ENCODE data around the gene HIVEP3. TPM values are rescaled to one million over a fixed set of nuclear protein-coding genes. Genes with fewer than 3 reads are reported as not detected.

The HIVEP3 gene
- total RNA-seq, 3 donors from 2014 or later, result 107 to 117 (median 114) TPM

GRCh38 chr1:41806472-41807155, 112.1 kb downstream of the HIVEP3 start:
- Mint-ChIP-seq H3K27me3 (ENCODE audit: low read depth) (no peaks in the 10 kb centered on the region), H3K4me1 (ENCODE audit: low read depth) (peaks cover 95% of the 10 kb centered on the region), H3K4me3 (peak overlapping the region; percentile 69)

GRCh38 chr1:41805771-41806471, 112.8 kb downstream of the HIVEP3 start:
- H3K36me3 Mint-ChIP-seq (ENCODE audit: insufficient read depth), result no peaks in the 10 kb centered on the region
- DNase-seq (peak; percentile 50), ATAC-seq (peak; percentile 65 to 66)
- peaks cover 4% of the 10 kb centered on the region for H3K9me3 Mint-ChIP-seq
- peak overlapping the region; percentile 69 for H3K4me3 Mint-ChIP-seq
- H3K4me1 Mint-ChIP-seq (ENCODE audit: low read depth), result peaks cover 94% of the 10 kb centered on the region
- H3K27me3 Mint-ChIP-seq (ENCODE audit: low read depth), result no peaks in the 10 kb centered on the region

More at GRCh38 chr1:41806472-41807155, 112.1 kb downstream of the HIVEP3 start:
- DNase-seq, result peak; percentile 70
- Mint-ChIP-seq H3K9me3 (peaks cover 4% of the 10 kb centered on the region), H3K36me3 (ENCODE audit: insufficient read depth) (no peaks in the 10 kb centered on the region)
- ATAC-seq, result peak; percentile 44 to 47

- Mint-ChIP-seq H3K4me1 (ENCODE audit: low read depth) (peaks cover 94% of the 10 kb centered on the region), H3K27me3 (ENCODE audit: low read depth) (no peaks in the 10 kb centered on the region), H3K4me3 (peak overlapping the region; percentile 25), H3K36me3 (ENCODE audit: insufficient read depth) (peaks cover 3% of the 10 kb centered on the region), H3K9me3 (peaks cover 2% of the 10 kb centered on the region)
- DNase-seq (peak; percentile 14), ATAC-seq (no peak)
These were observed 114.5 kb downstream of the HIVEP3 start for GRCh38 chr1:41804176-41804575.

GRCh38 chr1:41803656-41804055, 115.1 kb downstream of the HIVEP3 start:
- peaks cover 94% of the 10 kb centered on the region for H3K4me1 Mint-ChIP-seq (ENCODE audit: low read depth)
- H3K4me3 Mint-ChIP-seq, result no peak overlapping the region
- H3K36me3 Mint-ChIP-seq (ENCODE audit: insufficient read depth), result peaks cover 5% of the 10 kb centered on the region
- no peaks in the 10 kb centered on the region for H3K27me3 Mint-ChIP-seq (ENCODE audit: low read depth)
- ATAC-seq (no peak), DNase-seq (no peak)
- H3K9me3 Mint-ChIP-seq, result peaks cover 3% of the 10 kb centered on the region

GRCh38 chr1:41802532-41803501, 115.9 kb downstream of the HIVEP3 start:
- Mint-ChIP-seq H3K9me3 (peaks cover 3% of the 10 kb centered on the region), H3K4me3 (no peak overlapping the region), H3K36me3 (ENCODE audit: insufficient read depth) (peaks cover 5% of the 10 kb centered on the region), H3K4me1 (ENCODE audit: low read depth) (peaks cover 86% of the 10 kb centered on the region), H3K27me3 (ENCODE audit: low read depth) (no peaks in the 10 kb centered on the region)
- ATAC-seq, result no peak
- no peak for DNase-seq

- H3K9me3 Mint-ChIP-seq, result peaks cover 3% of the 10 kb centered on the region
- H3K27me3 Mint-ChIP-seq (ENCODE audit: low read depth), result no peaks in the 10 kb centered on the region
- H3K36me3 Mint-ChIP-seq (ENCODE audit: insufficient read depth), result peaks cover 5% of the 10 kb centered on the region
- no peak overlapping the region for H3K4me3 Mint-ChIP-seq
- ATAC-seq, result peak; percentile 67 to 79
- H3K4me1 Mint-ChIP-seq (ENCODE audit: low read depth), result peaks cover 64% of the 10 kb centered on the region
- no peak for DNase-seq
These were observed 118.4 kb downstream of the HIVEP3 start for GRCh38 chr1:41800311-41800829.

- Mint-ChIP-seq H3K4me1 (ENCODE audit: low read depth) (peaks cover 62% of the 10 kb centered on the region), H3K9me3 (peaks cover 3% of the 10 kb centered on the region), H3K36me3 (ENCODE audit: insufficient read depth) (peaks cover 5% of the 10 kb centered on the region), H3K4me3 (no peak overlapping the region), H3K27me3 (ENCODE audit: low read depth) (no peaks in the 10 kb centered on the region)
- ATAC-seq, result peak; percentile 79 to 80
- no peak for DNase-seq
These were observed 119.0 kb downstream of the HIVEP3 start for GRCh38 chr1:41799723-41800122.

- H3K9me3 Mint-ChIP-seq, result peaks cover 3% of the 10 kb centered on the region
- no peak overlapping the region for H3K4me3 Mint-ChIP-seq
- DNase-seq, result no peak
- H3K27me3 Mint-ChIP-seq (ENCODE audit: low read depth), result no peaks in the 10 kb centered on the region
- peaks cover 5% of the 10 kb centered on the region for H3K36me3 Mint-ChIP-seq (ENCODE audit: insufficient read depth)
- ATAC-seq, result no peak
- H3K4me1 Mint-ChIP-seq (ENCODE audit: low read depth), result peaks cover 62% of the 10 kb centered on the region
These were observed 119.5 kb downstream of the HIVEP3 start for GRCh38 chr1:41799205-41799604.

GRCh38 chr1:41795205-41795762, 123.4 kb downstream of the HIVEP3 start:
- no peak for DNase-seq
- H3K4me3 Mint-ChIP-seq, result no peak overlapping the region
- H3K36me3 Mint-ChIP-seq (ENCODE audit: insufficient read depth), result peaks cover 8% of the 10 kb centered on the region
- no peak for ATAC-seq
- no peaks in the 10 kb centered on the region for H3K27me3 Mint-ChIP-seq (ENCODE audit: low read depth)
- H3K4me1 Mint-ChIP-seq (ENCODE audit: low read depth), result peaks cover 66% of the 10 kb centered on the region
- peaks cover 3% of the 10 kb centered on the region for H3K9me3 Mint-ChIP-seq

- no peaks in the 10 kb centered on the region for H3K9me3 Mint-ChIP-seq
- ATAC-seq (peak; percentile 59 to 68), DNase-seq (no peak)
- peaks cover 61% of the 10 kb centered on the region for H3K4me1 Mint-ChIP-seq (ENCODE audit: low read depth)
- no peak overlapping the region for H3K4me3 Mint-ChIP-seq
- no peaks in the 10 kb centered on the region for H3K27me3 Mint-ChIP-seq (ENCODE audit: low read depth)
- H3K36me3 Mint-ChIP-seq (ENCODE audit: insufficient read depth), result peaks cover 3% of the 10 kb centered on the region
These were observed 124.7 kb downstream of the HIVEP3 start for GRCh38 chr1:41794031-41794430.

- Mint-ChIP-seq H3K4me3 (no peak overlapping the region), H3K27me3 (ENCODE audit: low read depth) (no peaks in the 10 kb centered on the region), H3K36me3 (ENCODE audit: insufficient read depth) (peaks cover 4% of the 10 kb centered on the region), H3K9me3 (no peaks in the 10 kb centered on the region), H3K4me1 (ENCODE audit: low read depth) (peaks cover 58% of the 10 kb centered on the region)
- ATAC-seq (no peak), DNase-seq (no peak)
These were observed 126.3 kb downstream of the HIVEP3 start for GRCh38 chr1:41792485-41792770.

GRCh38 chr1:41791667-41792484, 126.8 kb downstream of the HIVEP3 start:
- H3K9me3 Mint-ChIP-seq, result no peaks in the 10 kb centered on the region
- H3K36me3 Mint-ChIP-seq (ENCODE audit: insufficient read depth), result peaks cover 4% of the 10 kb centered on the region
- no peaks in the 10 kb centered on the region for H3K27me3 Mint-ChIP-seq (ENCODE audit: low read depth)
- H3K4me3 Mint-ChIP-seq, result peak overlapping the region; percentile 42
- DNase-seq (no peak), ATAC-seq (peak; percentile 85 to 90)
- H3K4me1 Mint-ChIP-seq (ENCODE audit: low read depth), result peaks cover 58% of the 10 kb centered on the region

GRCh38 chr1:41790351-41790750, 128.4 kb downstream of the HIVEP3 start:
- peaks cover 4% of the 10 kb centered on the region for H3K36me3 Mint-ChIP-seq (ENCODE audit: insufficient read depth)
- H3K4me1 Mint-ChIP-seq (ENCODE audit: low read depth), result peaks cover 55% of the 10 kb centered on the region
- no peak for DNase-seq
- no peak overlapping the region for H3K4me3 Mint-ChIP-seq
- no peaks in the 10 kb centered on the region for H3K27me3 Mint-ChIP-seq (ENCODE audit: low read depth)
- ATAC-seq, result no peak
- H3K9me3 Mint-ChIP-seq, result no peaks in the 10 kb centered on the region

All from activated T-cell treated with anti-CD3 and anti-CD28 coated beads, Interleukin-2, amount 50 U/mL, for 4 hours (primary cell).